IMR-90 (cell line): Measurements from ENCODE around the gene AP5B1. TPM values are rescaled to one million over a fixed set of nuclear protein-coding genes. Genes with fewer than 3 reads are reported as not detected.
A peak's percentile ranks its signal among the peaks of the same experiment; 100 is the strongest.

Source experiments
- ATAC-seq: fragments of 200-7000 bp; cut with Tn5 transposase; 2 replicates; pipeline ENCODE4 v1.9.1; 2020; ENCODE audit warnings: low read depth, mild to moderate bottlenecking, moderate library complexity
- BruUV-seq: library from RNA; stranded (reverse); fragments of 400-500 nt; replicated peaks from 2 replicates; lab custom pipeline; 2021; lab: Mats Ljungman, UMichigan
- CTCF ChIA-PET: fragments of 300-600 bp; formaldehyde crosslinking; extraction: SDS; loops from one replicate; lab custom pipeline; 2021; ENCODE audit warnings: antibody characterized with exemption; lab: Yijun Ruan, JAX
- POLR2A ChIA-PET: fragments of 300-600 bp; sonication (Branson Sonifier 250); formaldehyde crosslinking; loops from one replicate; lab custom pipeline; 2022; ENCODE audit warnings: antibody characterized with exemption; ENCODE audit not compliant: unreplicated experiment; lab: Charles Lee
- DNase-seq: peaks from one replicate; pipeline ENCODE4 v3.0.0; 2013
- H2AFZ ChIP-seq: replicated peaks from 2 replicates; pipeline ENCODE3; 2013; ENCODE audit warnings: low read length, mild to moderate bottlenecking; ENCODE audit not compliant: poor library complexity
- H2AK5ac ChIP-seq: 2 replicates; pipeline ENCODE4 v1.6.1; 2013; ENCODE audit warnings: low read depth, low read length, inconsistent platforms
- H2AK9ac ChIP-seq: replicated peaks from 2 replicates; pipeline ENCODE3; 2013; ENCODE audit warnings: mild to moderate bottlenecking, low read depth, low read length, moderate library complexity; ENCODE audit not compliant: poor library complexity
- H2BK120ac ChIP-seq: 2 replicates; pipeline ENCODE4 v1.6.1; 2013; ENCODE audit warnings: low read depth, low read length, inconsistent platforms
- H2BK15ac ChIP-seq: 3 replicates; pipeline ENCODE4 v1.6.1; 2013; ENCODE audit warnings: low read depth, low read length, inconsistent platforms
- H2BK20ac ChIP-seq: 2 replicates; pipeline ENCODE4 v1.6.1; 2013; ENCODE audit warnings: low read depth, mild to moderate bottlenecking, inconsistent platforms, low read length, moderate library complexity
- H2BK5ac ChIP-seq: 2 replicates; pipeline ENCODE4 v1.6.1; 2013; ENCODE audit warnings: mild to moderate bottlenecking, low read depth, low read length, inconsistent platforms; ENCODE audit not compliant: poor library complexity, severe bottlenecking
- H3K14ac ChIP-seq: replicated peaks from 2 replicates; pipeline ENCODE4 v1.6.1; 2013; ENCODE audit warnings: low read depth, low read length, inconsistent platforms
- H3K18ac ChIP-seq: 2 replicates; pipeline ENCODE4 v1.6.1; 2013; ENCODE audit warnings: low read depth, low read length, control low read depth
- H3K23ac ChIP-seq: 2 replicates; pipeline ENCODE4 v1.6.1; 2013; ENCODE audit warnings: low read depth, low read length, inconsistent platforms
- H3K27ac ChIP-seq: 2 replicates; pipeline ENCODE4 v1.5.1; 2013; ENCODE audit warnings: mild to moderate bottlenecking, control low read depth, low read length; ENCODE audit not compliant: insufficient read depth
- H3K27me3 ChIP-seq: 2 replicates; pipeline ENCODE4 v1.6.1; 2013; ENCODE audit warnings: low read length; ENCODE audit not compliant: control insufficient read depth, insufficient read depth
- H3K36me3 ChIP-seq: 2 replicates; pipeline ENCODE4 v1.6.1; 2013; ENCODE audit warnings: low read length, mixed read lengths; ENCODE audit not compliant: control insufficient read depth, insufficient read depth
- H3K4ac ChIP-seq: 2 replicates; pipeline ENCODE4 v1.6.1; 2013; ENCODE audit warnings: low read depth, low read length, inconsistent platforms
- H3K4me1 ChIP-seq: 2 replicates; pipeline ENCODE4 v1.6.1; 2013; ENCODE audit warnings: low read length, mixed read lengths; ENCODE audit not compliant: control insufficient read depth, insufficient read depth
- H3K4me2 ChIP-seq: 2 replicates; pipeline ENCODE4 v1.6.1; 2013; ENCODE audit warnings: low read depth, mild to moderate bottlenecking, control low read depth, low read length, moderate library complexity
- H3K4me3 ChIP-seq: 2 replicates; pipeline ENCODE4 v1.5.1; 2013; ENCODE audit warnings: low read depth, mild to moderate bottlenecking, control low read depth, low read length, moderate library complexity; ENCODE audit not compliant: insufficient read depth
- H3K56ac ChIP-seq: 2 replicates; pipeline ENCODE4 v1.6.1; 2013; ENCODE audit warnings: low read length, inconsistent platforms; ENCODE audit not compliant: insufficient read depth; ENCODE audit errors: extremely low read depth
- H3K79me1 ChIP-seq, 2 experiments: 2 replicates each; pipeline ENCODE4 v1.6.1; 2013; ENCODE audit warnings: low read length in 2 of 2, inconsistent platforms in 1 of 2, low read depth in 1 of 2
- H3K9ac ChIP-seq: 2 replicates; pipeline ENCODE4 v1.6.1; 2013; ENCODE audit warnings: low read depth, low read length, control low read depth
- H3K9me1 ChIP-seq: 2 replicates; pipeline ENCODE4 v1.6.1; 2013; ENCODE audit warnings: low read length, inconsistent platforms; ENCODE audit not compliant: insufficient read depth
- H3K9me3 ChIP-seq: 2 replicates; pipeline ENCODE4 v1.6.1; 2013; ENCODE audit warnings: low read length; ENCODE audit not compliant: control insufficient read depth, insufficient read depth
- H4K20me1 ChIP-seq: 2 replicates; pipeline ENCODE4 v1.6.1; 2013; ENCODE audit warnings: low read length, inconsistent platforms; ENCODE audit not compliant: insufficient read depth
- H4K5ac ChIP-seq: 2 replicates; pipeline ENCODE4 v1.6.1; 2013; ENCODE audit warnings: mild to moderate bottlenecking, low read depth, low read length, control low read depth
- H4K8ac ChIP-seq, 2 experiments: 2 replicates each; pipeline ENCODE4 v1.6.1; 2013; ENCODE audit warnings: low read depth in 2 of 2, low read length in 2 of 2, control low read depth in 1 of 2, inconsistent platforms in 1 of 2
- H4K91ac ChIP-seq: 2 replicates; pipeline ENCODE4 v1.6.1; 2013; ENCODE audit warnings: low read depth, low read length, inconsistent platforms; ENCODE audit not compliant: insufficient read depth
- WGBS, 2 experiments: methylation state at CpG; one replicate each; pipeline versions ENCODE4 v1.1.5 to v1.1.7; 2013; ENCODE audit warnings: missing lambda C conversion rate in 2 of 2; ENCODE audit not compliant: insufficient read length in 1 of 2; ENCODE audit errors: extremely low coverage in 2 of 2; 5-methylcytosine and 5-hydroxymethylcytosine counted together
- dilution Hi-C: fragments of 300-500 bp; cut with HindIII; formaldehyde crosslinking; loops from one replicate; pipeline ENCODE4 v1.14.3; 2018; ENCODE audit warnings: low sequenced_read_pairs; ENCODE audit not compliant: unreplicated experiment
- in situ Hi-C: fragments of 300-500 bp; cut with MboI; formaldehyde crosslinking; loops from 3 replicates; pipeline ENCODE4 v1.14.3; 2019; ENCODE audit warnings: low sequenced_read_pairs, inconsistent platforms, mixed read lengths
- intact Hi-C: fragments of 100-400 bp; cut with micrococcal nuclease; formaldehyde crosslinking; loops from 2 replicates; pipeline ENCODE4 v1.10.0; 2022
- polyA plus RNA-seq, 3 experiments: library from polyadenylated mRNA; depleted of rRNA; stranded (reverse); fragments of >200 nt; gene quantifications; 2 replicates each; pipeline ENCODE4 v1.2.3, GENCODE V29; 2012; ENCODE audit warnings: low replicate concordance in 1 of 3
- total RNA-seq: library from RNA; depleted of rRNA; stranded (reverse); fragments of >200 nt; gene quantifications from 2 replicates; pipeline ENCODE4 v1.2.3, GENCODE V29; 2012
- TF ChIP-seq, protein P1 (sequence below): conservative IDR thresholded peaks from 2 replicates; pipeline ENCODE4 v1.5.1; 2012; ENCODE audit warnings: mild to moderate bottlenecking, low read depth, low read length, improper control_type of control experiment

Gene AP5B1
- total and polyA plus RNA-seq, 2 of the 4 experiments (the other 2 are of a cell fraction), result 2.5 to 5.0 TPM

DNA sequence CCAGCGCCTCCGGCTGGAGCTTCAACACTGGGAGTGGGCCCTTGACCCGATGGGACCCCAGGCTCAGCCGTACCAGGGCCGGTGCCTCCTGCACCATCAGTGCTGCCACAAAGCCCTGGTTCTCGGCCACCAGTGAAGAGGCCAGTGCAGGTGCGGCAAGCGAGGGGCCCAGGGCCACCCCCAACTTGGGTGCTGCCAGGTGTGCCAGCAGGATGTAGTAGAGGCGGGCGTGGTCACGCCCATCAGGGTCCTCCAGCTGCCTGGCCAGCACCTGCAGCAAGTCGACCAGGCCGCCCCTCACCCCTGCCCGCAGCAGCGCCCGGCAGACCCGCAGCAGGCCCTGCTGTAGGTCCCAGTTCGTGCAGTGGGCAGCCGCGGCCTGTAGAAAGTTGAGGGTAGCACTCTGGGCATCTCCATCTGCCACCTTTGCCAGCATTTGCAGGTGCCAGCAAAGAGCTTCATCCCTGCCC is 2.3 kb downstream of the AP5B1 start:
- peak overlapping the region; percentile 50 for H2AK9ac ChIP-seq
- ATAC-seq (no peak), DNase-seq (no peak)
- H3K56ac ChIP-seq, result no peak overlapping the region
- no peak overlapping the region for H3K27ac ChIP-seq
- POLR2A ChIA-PET, result interaction anchor here (0.6 kb wide), 2 partner anchors 80 to 206 kb away, joined by 3 read pairs; no protein-coding TSS in a partner anchor
- H3K9me3 ChIP-seq, result no peaks in the 10 kb centered on the region
- H3K4me2 ChIP-seq, result no peak overlapping the region
- H3K23ac ChIP-seq, result no peak overlapping the region
- peaks cover 8% of the 10 kb centered on the region; the same call in 1 of the 2 replicates for H3K27me3 ChIP-seq
- no peak overlapping the region for H2BK20ac ChIP-seq
- TF ChIP-seq, protein P1, sequence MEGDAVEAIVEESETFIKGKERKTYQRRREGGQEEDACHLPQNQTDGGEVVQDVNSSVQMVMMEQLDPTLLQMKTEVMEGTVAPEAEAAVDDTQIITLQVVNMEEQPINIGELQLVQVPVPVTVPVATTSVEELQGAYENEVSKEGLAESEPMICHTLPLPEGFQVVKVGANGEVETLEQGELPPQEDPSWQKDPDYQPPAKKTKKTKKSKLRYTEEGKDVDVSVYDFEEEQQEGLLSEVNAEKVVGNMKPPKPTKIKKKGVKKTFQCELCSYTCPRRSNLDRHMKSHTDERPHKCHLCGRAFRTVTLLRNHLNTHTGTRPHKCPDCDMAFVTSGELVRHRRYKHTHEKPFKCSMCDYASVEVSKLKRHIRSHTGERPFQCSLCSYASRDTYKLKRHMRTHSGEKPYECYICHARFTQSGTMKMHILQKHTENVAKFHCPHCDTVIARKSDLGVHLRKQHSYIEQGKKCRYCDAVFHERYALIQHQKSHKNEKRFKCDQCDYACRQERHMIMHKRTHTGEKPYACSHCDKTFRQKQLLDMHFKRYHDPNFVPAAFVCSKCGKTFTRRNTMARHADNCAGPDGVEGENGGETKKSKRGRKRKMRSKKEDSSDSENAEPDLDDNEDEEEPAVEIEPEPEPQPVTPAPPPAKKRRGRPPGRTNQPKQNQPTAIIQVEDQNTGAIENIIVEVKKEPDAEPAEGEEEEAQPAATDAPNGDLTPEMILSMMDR, result no peak
- H3K4ac ChIP-seq, result no peak overlapping the region
- no peak overlapping the region for H2BK5ac ChIP-seq
- no peak overlapping the region for H2BK15ac ChIP-seq
- peaks cover 10% of the 10 kb centered on the region for H3K9me1 ChIP-seq
- peaks cover 26 to 56% of the 10 kb centered on the region in 2 experiments for H3K79me1 ChIP-seq
- CTCF ChIA-PET, result no interaction called here
- H2BK120ac ChIP-seq, result no peak overlapping the region
- H4K20me1 ChIP-seq, result peaks cover 28% of the 10 kb centered on the region
- peak overlapping the region; percentile 32 for H2AFZ ChIP-seq
- no peak overlapping the region for H3K18ac ChIP-seq
- peaks cover 21% of the 10 kb centered on the region; the same call in 1 of the 2 replicates for H3K36me3 ChIP-seq
- no peak overlapping the region for H4K91ac ChIP-seq
- intact Hi-C loops, result no loop called here
- H4K5ac ChIP-seq, result no peak overlapping the region
- H4K8ac ChIP-seq, result no peak overlapping the region
- H2AK5ac ChIP-seq, result no peak overlapping the region
- dilution Hi-C loops, result no loop called here
- no TSS peak for BruUV-seq
- WGBS, 2 experiments, result 99% methylated on average over 12 of the region's 20 CpGs; no CpG with 5 or more reads in 1 of the 2 experiments
- no peak overlapping the region for H3K9ac ChIP-seq
- H3K4me1 ChIP-seq, result peaks cover 3% of the 10 kb centered on the region; the same call in 1 of the 2 replicates
- H3K14ac ChIP-seq, result no peak overlapping the region
- in situ Hi-C loops, result no loop called here
- no peak overlapping the region for H3K4me3 ChIP-seq
